HEK293 (cell line): ENCODE measurements around the gene SH2D7.

Experiments used
- EGR2 ChIP-seq: fragments of 450-650 bp; formaldehyde crosslinking; IDR thresholded peaks from 2 replicates; pipeline ENCODE4 v1.5.1; 2016; ENCODE audit warnings: low read depth, missing biosample characterization, missing genetic modification characterization
- FEZF1 ChIP-seq: fragments of 450-650 bp; formaldehyde crosslinking; IDR thresholded peaks from 2 replicates; pipeline ENCODE4 v1.5.1; 2016; ENCODE audit warnings: missing biosample characterization, missing genetic modification characterization
- GFI1B ChIP-seq: fragments of 450-650 bp; formaldehyde crosslinking; IDR thresholded peaks from 2 replicates; pipeline ENCODE4 v1.5.1; 2016; ENCODE audit warnings: missing biosample characterization, missing genetic modification characterization
- GLI2 ChIP-seq: fragments of 450-650 bp; formaldehyde crosslinking; IDR thresholded peaks from 2 replicates; pipeline ENCODE4; 2017; ENCODE audit warnings: missing biosample characterization, missing genetic modification characterization, low read depth, borderline replicate concordance
- HOXD13 ChIP-seq: sonication (generic); formaldehyde crosslinking; IDR thresholded peaks from 2 replicates; pipeline ENCODE4 v1.8.0; 2022; ENCODE audit warnings: missing genetic modification reagents, borderline replicate concordance
- KLF7 ChIP-seq: fragments of 450-650 bp; formaldehyde crosslinking; IDR thresholded peaks from 2 replicates; pipeline ENCODE4 v1.5.1; 2016; ENCODE audit warnings: missing biosample characterization, missing genetic modification characterization, borderline replicate concordance
- KLF8 ChIP-seq: fragments of 450-650 bp; formaldehyde crosslinking; IDR thresholded peaks from 2 replicates; pipeline ENCODE4 v1.5.1; 2016; ENCODE audit warnings: missing biosample characterization, missing genetic modification characterization
- MYNN ChIP-seq: fragments of 450-650 bp; formaldehyde crosslinking; IDR thresholded peaks from 2 replicates; pipeline ENCODE4 v1.5.1; 2016; ENCODE audit warnings: missing biosample characterization, missing genetic modification characterization, borderline replicate concordance
- OSR2 ChIP-seq: fragments of 450-650 bp; formaldehyde crosslinking; IDR thresholded peaks from 2 replicates; pipeline ENCODE4 v1.5.1; 2016; ENCODE audit warnings: missing biosample characterization, missing genetic modification characterization
- RBAK ChIP-seq: fragments of 450-650 bp; formaldehyde crosslinking; IDR thresholded peaks from 2 replicates; pipeline ENCODE4 v1.5.1; 2016; ENCODE audit warnings: missing biosample characterization, missing genetic modification characterization
- ZBTB1 ChIP-seq: fragments of 450-650 bp; formaldehyde crosslinking; IDR thresholded peaks from 2 replicates; pipeline ENCODE4 v1.5.1; 2016; ENCODE audit warnings: missing biosample characterization, missing genetic modification characterization
- ZFP37 ChIP-seq: fragments of 450-650 bp; formaldehyde crosslinking; IDR thresholded peaks from 2 replicates; pipeline ENCODE4 v1.5.1; 2016; ENCODE audit warnings: missing biosample characterization, missing genetic modification characterization
- ZNF10 ChIP-seq: fragments of 450-650 bp; formaldehyde crosslinking; IDR thresholded peaks from 2 replicates; pipeline ENCODE4 v1.5.1; 2017; ENCODE audit warnings: missing biosample characterization, missing genetic modification characterization
- ZNF169 ChIP-seq: fragments of 450-650 bp; formaldehyde crosslinking; IDR thresholded peaks from 2 replicates; pipeline ENCODE4 v1.5.1; 2016; ENCODE audit warnings: missing biosample characterization, missing genetic modification characterization
- ZNF221 ChIP-seq: fragments of 450-650 bp; formaldehyde crosslinking; IDR thresholded peaks from 2 replicates; pipeline ENCODE4 v1.5.1; 2017; ENCODE audit warnings: missing biosample characterization, missing genetic modification characterization, borderline replicate concordance
- ZNF23 ChIP-seq: fragments of 450-650 bp; formaldehyde crosslinking; IDR thresholded peaks from 2 replicates; pipeline ENCODE4 v1.5.1; 2016; ENCODE audit warnings: missing biosample characterization, missing genetic modification characterization, borderline replicate concordance
- ZNF24 ChIP-seq: fragments of 450-650 bp; formaldehyde crosslinking; IDR thresholded peaks from 2 replicates; pipeline ENCODE4 v1.5.1; 2016; ENCODE audit warnings: missing biosample characterization, missing genetic modification characterization
- ZNF274 ChIP-seq, 2 experiments: fragments of 200-500 bp in 1 of 2; fragments of 450-650 bp in 1 of 2; sonication (Bioruptor generic) in 1 of 2; formaldehyde crosslinking in 1 of 2; IDR thresholded peaks; 2 replicates each; pipeline versions ENCODE4 v1.5.1 to v1.6.1; 2014 to 2016; ENCODE audit warnings: borderline replicate concordance in 1 of 2, inconsistent platforms in 1 of 2, low read length in 1 of 2, missing biosample characterization in 1 of 2, missing genetic modification characterization in 1 of 2
- ZNF335 ChIP-seq: fragments of 450-650 bp; formaldehyde crosslinking; conservative IDR thresholded peaks from 2 replicates; pipeline ENCODE4 v1.5.1; 2016; ENCODE audit warnings: missing biosample characterization, missing genetic modification characterization
- ZNF341 ChIP-seq: fragments of 450-650 bp; formaldehyde crosslinking; IDR thresholded peaks from 2 replicates; pipeline ENCODE4; 2016; ENCODE audit warnings: low read depth, missing biosample characterization, missing genetic modification characterization
- ZNF404 ChIP-seq: fragments of 450-650 bp; formaldehyde crosslinking; IDR thresholded peaks from 2 replicates; pipeline ENCODE4 v1.5.1; 2017; ENCODE audit warnings: missing biosample characterization, missing genetic modification characterization
- ZNF501 ChIP-seq: fragments of 450-650 bp; formaldehyde crosslinking; IDR thresholded peaks from 2 replicates; pipeline ENCODE4 v1.5.1; 2016; ENCODE audit warnings: missing biosample characterization, missing genetic modification characterization
- ZNF670 ChIP-seq: fragments of 450-650 bp; formaldehyde crosslinking; IDR thresholded peaks from 2 replicates; pipeline ENCODE4 v1.5.1; 2016; ENCODE audit warnings: missing biosample characterization, missing genetic modification characterization, low read depth
- ZNF792 ChIP-seq: fragments of 450-650 bp; formaldehyde crosslinking; IDR thresholded peaks from 2 replicates; pipeline ENCODE4 v1.5.1; 2016; ENCODE audit warnings: missing biosample characterization, missing genetic modification characterization
- ZNF830 ChIP-seq: fragments of 450-650 bp; IDR thresholded peaks from 2 replicates; pipeline ENCODE4 v1.5.0; 2018; ENCODE audit warnings: missing biosample characterization, missing genetic modification characterization, low read depth, mild to moderate bottlenecking, moderate library complexity
- ZXDB ChIP-seq: fragments of 450-650 bp; formaldehyde crosslinking; IDR thresholded peaks from 2 replicates; pipeline ENCODE4 v1.5.1; 2016; ENCODE audit warnings: missing biosample characterization, missing genetic modification characterization
- TF ChIP-seq, protein P1 (sequence below): fragments of 450-650 bp; formaldehyde crosslinking; IDR thresholded peaks from 2 replicates; pipeline ENCODE4 v1.5.1; 2017; ENCODE audit warnings: missing biosample characterization, missing genetic modification characterization
- TF ChIP-seq, protein P2 (sequence below): fragments of 450-650 bp; formaldehyde crosslinking; IDR thresholded peaks from 2 replicates; pipeline ENCODE4 v1.5.1; 2016; ENCODE audit warnings: missing biosample characterization, missing genetic modification characterization
- TF ChIP-seq, protein P3 (sequence below): fragments of 450-650 bp; formaldehyde crosslinking; IDR thresholded peaks from 2 replicates; pipeline ENCODE4 v1.5.0; 2017; ENCODE audit warnings: missing biosample characterization, missing genetic modification characterization, borderline replicate concordance
- TF ChIP-seq, protein P4 (sequence below): fragments of 450-650 bp; formaldehyde crosslinking; IDR thresholded peaks from 2 replicates; pipeline ENCODE4 v1.5.1; 2017; ENCODE audit warnings: missing biosample characterization, missing genetic modification characterization

SH2D7 gene

DNA sequence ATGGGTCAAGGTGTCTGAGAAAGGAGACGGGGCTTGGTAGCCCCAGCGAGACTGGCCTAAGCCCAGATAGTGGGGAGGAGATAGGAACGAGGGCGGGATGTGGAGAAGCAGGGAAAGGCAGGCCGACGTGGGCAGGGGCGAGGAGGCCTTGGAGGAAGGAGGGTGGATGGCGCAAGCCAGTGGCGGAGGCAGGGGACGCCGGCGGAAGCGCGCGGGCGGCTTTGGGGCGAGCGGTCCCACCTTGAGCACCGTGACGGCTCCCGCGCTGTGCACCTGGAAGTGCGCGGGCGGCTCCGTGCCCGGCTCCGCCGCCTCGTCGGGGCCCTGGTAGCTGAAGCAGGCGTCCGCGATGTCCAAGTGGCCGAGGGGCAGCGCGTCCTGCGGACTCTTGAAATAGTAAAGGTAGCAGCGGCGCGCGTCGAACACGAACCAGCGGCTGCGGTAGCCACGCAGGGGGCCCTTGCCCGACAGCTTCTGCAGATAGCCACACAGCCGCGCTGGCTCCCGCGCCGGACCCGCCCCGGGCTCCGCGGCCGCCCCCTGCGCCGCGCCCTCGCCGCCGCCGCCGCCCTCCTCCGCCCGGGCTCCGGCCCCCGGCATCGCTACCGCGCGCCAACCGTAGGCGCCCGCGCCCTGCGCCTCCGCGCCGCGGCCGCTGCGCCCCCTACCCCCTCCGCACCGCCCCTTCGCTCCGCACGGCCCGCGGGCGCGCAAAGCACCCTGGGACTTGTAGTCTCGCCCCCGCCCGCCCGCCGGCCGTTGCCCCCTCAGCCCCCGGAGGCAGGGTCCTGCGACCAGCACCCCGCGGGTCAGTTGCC is 15.1 kb upstream of the SH2D7 start, which contains the start of gene TBC1D2B (continued):
- TF ChIP-seq KLF7 = no peak
- peak; percentile 29; the same call in 1 of the 2 replicates for TF ChIP-seq MYNN (tag by site-specific recombination)
- TF ChIP-seq, protein P1, sequence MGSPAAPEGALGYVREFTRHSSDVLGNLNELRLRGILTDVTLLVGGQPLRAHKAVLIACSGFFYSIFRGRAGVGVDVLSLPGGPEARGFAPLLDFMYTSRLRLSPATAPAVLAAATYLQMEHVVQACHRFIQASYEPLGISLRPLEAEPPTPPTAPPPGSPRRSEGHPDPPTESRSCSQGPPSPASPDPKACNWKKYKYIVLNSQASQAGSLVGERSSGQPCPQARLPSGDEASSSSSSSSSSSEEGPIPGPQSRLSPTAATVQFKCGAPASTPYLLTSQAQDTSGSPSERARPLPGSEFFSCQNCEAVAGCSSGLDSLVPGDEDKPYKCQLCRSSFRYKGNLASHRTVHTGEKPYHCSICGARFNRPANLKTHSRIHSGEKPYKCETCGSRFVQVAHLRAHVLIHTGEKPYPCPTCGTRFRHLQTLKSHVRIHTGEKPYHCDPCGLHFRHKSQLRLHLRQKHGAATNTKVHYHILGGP = no peak
- TF ChIP-seq, protein P2, sequence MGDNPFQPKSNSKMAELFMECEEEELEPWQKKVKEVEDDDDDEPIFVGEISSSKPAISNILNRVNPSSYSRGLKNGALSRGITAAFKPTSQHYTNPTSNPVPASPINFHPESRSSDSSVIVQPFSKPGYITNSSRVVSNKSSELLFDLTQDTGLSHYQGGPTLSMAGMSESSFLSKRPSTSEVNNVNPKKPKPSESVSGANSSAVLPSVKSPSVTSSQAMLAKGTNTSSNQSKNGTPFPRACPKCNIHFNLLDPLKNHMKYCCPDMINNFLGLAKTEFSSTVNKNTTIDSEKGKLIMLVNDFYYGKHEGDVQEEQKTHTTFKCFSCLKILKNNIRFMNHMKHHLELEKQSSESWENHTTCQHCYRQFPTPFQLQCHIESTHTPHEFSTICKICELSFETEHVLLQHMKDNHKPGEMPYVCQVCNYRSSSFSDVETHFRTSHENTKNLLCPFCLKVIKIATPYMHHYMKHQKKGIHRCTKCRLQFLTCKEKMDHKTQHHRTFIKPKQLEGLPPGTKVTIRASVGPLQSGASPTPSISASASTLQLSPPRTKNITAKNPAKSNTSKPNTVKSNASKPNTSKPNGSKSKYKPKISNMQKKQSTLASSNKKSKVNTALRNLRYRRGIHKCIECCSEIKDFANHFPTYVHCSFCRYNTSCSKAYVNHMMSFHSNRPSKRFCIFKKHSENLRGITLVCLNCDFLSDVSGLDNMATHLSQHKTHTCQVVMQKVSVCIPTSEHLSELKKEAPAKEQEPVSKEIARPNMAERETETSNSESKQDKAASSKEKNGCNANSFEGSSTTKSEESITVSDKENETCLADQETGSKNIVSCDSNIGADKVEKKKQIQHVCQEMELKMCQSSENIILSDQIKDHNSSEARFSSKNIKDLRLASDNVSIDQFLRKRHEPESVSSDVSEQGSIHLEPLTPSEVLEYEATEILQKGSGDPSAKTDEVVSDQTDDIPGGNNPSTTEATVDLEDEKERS = no peak
- no peak for TF ChIP-seq HOXD13 (CRISPR knock-in tag)
- no peak; the same call in 1 of the 2 replicates for TF ChIP-seq ZNF10 (tag by site-specific recombination)
- TF ChIP-seq ZFP37 = 0 out of 2 replicates have a peak, but pooled peaks have one; percentile 45
- TF ChIP-seq ZNF23 = no peak
- peak; percentile 84 for TF ChIP-seq KLF8 (tag by site-specific recombination)
- no peak for TF ChIP-seq ZNF274 (IDR thresholded peaks at IDR 0.05; ENCODE audit: low read length)
- TF ChIP-seq ZNF274 (tag by site-specific recombination; IDR thresholded peaks at IDR 0.05; ENCODE audit: borderline replicate concordance) = no peak
- no peak for TF ChIP-seq ZNF670
- TF ChIP-seq ZNF404 (tag by site-specific recombination) = no peak
- no peak for TF ChIP-seq ZNF221 (tag by site-specific recombination)
- peak; percentile 60 for TF ChIP-seq OSR2 (tag by site-specific recombination)
- no peak for TF ChIP-seq ZNF169 (tag by site-specific recombination)
- TF ChIP-seq ZNF501 = no peak; the same call in 1 of the 2 replicates
- TF ChIP-seq EGR2 (tag by site-specific recombination) = peak; percentile 97
- peak; percentile 75 for TF ChIP-seq ZXDB (tag by site-specific recombination)
- TF ChIP-seq ZNF830 (tag by site-specific recombination) = no peak
- peak; percentile 87 for TF ChIP-seq ZNF335 (tag by site-specific recombination)
- TF ChIP-seq ZNF24 (tag by site-specific recombination) = 0 out of 2 replicates have a peak, but pooled peaks have one; percentile 9
- no peak for TF ChIP-seq GFI1B
- TF ChIP-seq, protein P3, sequence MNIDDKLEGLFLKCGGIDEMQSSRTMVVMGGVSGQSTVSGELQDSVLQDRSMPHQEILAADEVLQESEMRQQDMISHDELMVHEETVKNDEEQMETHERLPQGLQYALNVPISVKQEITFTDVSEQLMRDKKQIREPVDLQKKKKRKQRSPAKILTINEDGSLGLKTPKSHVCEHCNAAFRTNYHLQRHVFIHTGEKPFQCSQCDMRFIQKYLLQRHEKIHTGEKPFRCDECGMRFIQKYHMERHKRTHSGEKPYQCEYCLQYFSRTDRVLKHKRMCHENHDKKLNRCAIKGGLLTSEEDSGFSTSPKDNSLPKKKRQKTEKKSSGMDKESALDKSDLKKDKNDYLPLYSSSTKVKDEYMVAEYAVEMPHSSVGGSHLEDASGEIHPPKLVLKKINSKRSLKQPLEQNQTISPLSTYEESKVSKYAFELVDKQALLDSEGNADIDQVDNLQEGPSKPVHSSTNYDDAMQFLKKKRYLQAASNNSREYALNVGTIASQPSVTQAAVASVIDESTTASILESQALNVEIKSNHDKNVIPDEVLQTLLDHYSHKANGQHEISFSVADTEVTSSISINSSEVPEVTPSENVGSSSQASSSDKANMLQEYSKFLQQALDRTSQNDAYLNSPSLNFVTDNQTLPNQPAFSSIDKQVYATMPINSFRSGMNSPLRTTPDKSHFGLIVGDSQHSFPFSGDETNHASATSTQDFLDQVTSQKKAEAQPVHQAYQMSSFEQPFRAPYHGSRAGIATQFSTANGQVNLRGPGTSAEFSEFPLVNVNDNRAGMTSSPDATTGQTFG (tag by site-specific recombination) = no peak
- no peak for TF ChIP-seq GLI2 (tag by site-specific recombination)
- TF ChIP-seq, protein P4, sequence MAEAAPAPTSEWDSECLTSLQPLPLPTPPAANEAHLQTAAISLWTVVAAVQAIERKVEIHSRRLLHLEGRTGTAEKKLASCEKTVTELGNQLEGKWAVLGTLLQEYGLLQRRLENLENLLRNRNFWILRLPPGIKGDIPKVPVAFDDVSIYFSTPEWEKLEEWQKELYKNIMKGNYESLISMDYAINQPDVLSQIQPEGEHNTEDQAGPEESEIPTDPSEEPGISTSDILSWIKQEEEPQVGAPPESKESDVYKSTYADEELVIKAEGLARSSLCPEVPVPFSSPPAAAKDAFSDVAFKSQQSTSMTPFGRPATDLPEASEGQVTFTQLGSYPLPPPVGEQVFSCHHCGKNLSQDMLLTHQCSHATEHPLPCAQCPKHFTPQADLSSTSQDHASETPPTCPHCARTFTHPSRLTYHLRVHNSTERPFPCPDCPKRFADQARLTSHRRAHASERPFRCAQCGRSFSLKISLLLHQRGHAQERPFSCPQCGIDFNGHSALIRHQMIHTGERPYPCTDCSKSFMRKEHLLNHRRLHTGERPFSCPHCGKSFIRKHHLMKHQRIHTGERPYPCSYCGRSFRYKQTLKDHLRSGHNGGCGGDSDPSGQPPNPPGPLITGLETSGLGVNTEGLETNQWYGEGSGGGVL = peak; percentile 41; the same call in 1 of the 2 replicates
- TF ChIP-seq ZNF341 = no peak; the same call in 1 of the 2 replicates
- no peak for TF ChIP-seq RBAK (tag by site-specific recombination)
- no peak for TF ChIP-seq ZNF792 (tag by site-specific recombination)
- no peak for TF ChIP-seq ZBTB1
- no peak for TF ChIP-seq FEZF1
